GM23248 (cell line): ENCODE measurements around the gene PDPK1.

Experiments
- EZH2 ChIP-seq: fragments of 200-600 bp; sonication (generic); IDR thresholded peaks from 2 replicates; pipeline ENCODE4 v1.6.1; 2018; ENCODE audit warnings: antibody characterized with exemption, mild to moderate bottlenecking; ENCODE audit not compliant: insufficient read depth, poor library complexity, severe bottlenecking
- EZH2phosphoT487 ChIP-seq: fragments of 200-600 bp; sonication (generic); IDR thresholded peaks from 2 replicates; pipeline ENCODE4 v1.6.1; 2018; ENCODE audit warnings: antibody characterized with exemption, moderate library complexity, mild to moderate bottlenecking, low read depth; ENCODE audit not compliant: insufficient read depth

DNA sequence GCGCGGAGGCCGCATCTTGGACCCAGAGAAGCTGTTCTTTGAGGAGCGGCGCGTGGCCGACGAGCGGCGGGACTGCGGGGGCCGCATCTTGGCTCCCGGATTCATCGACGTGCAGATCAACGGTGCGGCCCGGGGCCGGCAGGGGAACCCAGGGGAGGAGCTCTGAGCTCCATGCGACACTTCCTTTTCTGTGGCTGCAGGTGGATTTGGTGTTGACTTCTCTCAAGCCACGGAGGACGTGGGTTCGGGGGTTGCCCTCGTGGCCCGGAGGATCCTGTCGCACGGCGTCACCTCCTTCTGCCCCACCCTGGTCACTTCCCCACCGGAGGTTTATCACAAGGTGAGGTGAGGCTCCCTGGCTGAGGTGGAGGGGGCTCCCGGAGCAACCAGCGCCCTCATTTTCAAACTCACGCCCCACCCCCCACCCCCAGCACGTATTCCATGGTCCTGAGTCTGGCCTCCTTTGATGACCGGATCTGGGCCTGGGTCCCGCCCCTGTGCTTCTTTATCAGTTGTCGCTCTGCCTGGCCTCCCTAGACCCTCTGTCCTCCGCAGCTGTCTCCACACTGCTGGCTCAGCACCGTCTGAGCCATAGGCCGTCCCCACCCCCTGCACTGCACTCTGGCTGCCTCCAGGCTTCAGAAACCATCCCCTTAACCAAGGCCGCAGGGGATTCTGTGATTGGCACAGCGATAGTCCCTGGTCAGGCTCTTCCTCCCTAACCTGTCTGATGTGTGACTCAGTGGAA lies 16.9 kb upstream of the PDPK1 start:
- no peak for TF ChIP-seq EZH2phosphoT487
- TF ChIP-seq EZH2 = no peak
